Measurements from ENCODE around the gene BCL6.
A peak's percentile ranks its signal among the peaks of the same experiment; 100 is the strongest.

Gene BCL6

GRCh38 chr3:187775549-187775948 is 30.3 kb upstream of the BCL6 start:
- TF ChIP-seq CTCF (IDR thresholded peaks at IDR 0.05; ENCODE audit: control extremely low read depth, extremely low read depth, low read depth, missing control alignments), result no peak
- ChIA-PET POLR2A (no interaction called here), CTCF (interaction anchor here (0.9 to 1.0 kb wide), 2 partner anchors 13 to 35 kb away, joined by 3 to 4 read pairs; no protein-coding TSS in a partner anchor)
- DNase-seq (ENCODE audit: extremely low spot score), result no peak

GRCh38 chr3:187774185-187774789 is 29.0 kb upstream of the BCL6 start:
- no peak for DNase-seq (ENCODE audit: extremely low spot score)
- ChIA-PET POLR2A (no interaction called here), CTCF (no interaction called here)
- TF ChIP-seq CTCF (IDR thresholded peaks at IDR 0.05; ENCODE audit: control extremely low read depth, extremely low read depth, low read depth, missing control alignments), result no peak

- ChIA-PET POLR2A (no interaction called here), CTCF (no interaction called here)
- peak; percentile 47 for DNase-seq (ENCODE audit: extremely low spot score)
- no peak for TF ChIP-seq CTCF (IDR thresholded peaks at IDR 0.05; ENCODE audit: control extremely low read depth, extremely low read depth, low read depth, missing control alignments)
These were observed 28.2 kb upstream of the BCL6 start for GRCh38 chr3:187773233-187774184.

- ChIA-PET POLR2A (no interaction called here), CTCF (interaction anchor here (1.3 kb wide), 1 partner anchor 23 kb away, joined by 5 read pairs; no protein-coding TSS in a partner anchor)
- no peak for TF ChIP-seq CTCF (IDR thresholded peaks at IDR 0.05; ENCODE audit: control extremely low read depth, extremely low read depth, low read depth, missing control alignments)
- DNase-seq (ENCODE audit: extremely low spot score), result peak; percentile 17
These were observed 25.0 kb upstream of the BCL6 start for GRCh38 chr3:187770224-187770623.

- DNase-seq (ENCODE audit: extremely low spot score), result no peak
These were observed 24.5 kb upstream of the BCL6 start for GRCh38 chr3:187769771-187770170.

More at GRCh38 chr3:187769771-187770170, 24.5 kb upstream of the BCL6 start:
- no peak for TF ChIP-seq CTCF (IDR thresholded peaks at IDR 0.05; ENCODE audit: control extremely low read depth, extremely low read depth, low read depth, missing control alignments)
- ChIA-PET POLR2A (no interaction called here), CTCF (interaction anchor here (0.6 to 1.4 kb wide), 6 partner anchors 10 to 32 kb away, joined by 3 to 5 read pairs (median 3); no protein-coding TSS in a partner anchor)
